NCI-H2107 (cell line): ENCODE data around the gene HMGCLL1.

Source experiments
- DNase-seq: peaks from one replicate; lab custom pipeline; 2025; lab: John Stamatoyannopoulos, UW

Gene HMGCLL1

GRCh38 chr6:55443238-55444134 is 135.5 kb downstream of the HMGCLL1 start:
- no peak for DNase-seq

- no peak for DNase-seq
Measured at GRCh38 chr6:55438203-55438602, 140.8 kb downstream of the HMGCLL1 start.

- no peak for DNase-seq
Measured at GRCh38 chr6:55437141-55437540, 141.9 kb downstream of the HMGCLL1 start.

- no peak for DNase-seq
Measured at GRCh38 chr6:55433446-55434130, 145.4 kb downstream of the HMGCLL1 start.

GRCh38 chr6:55423933-55424332 is 155.1 kb downstream of the HMGCLL1 start:
- DNase-seq: no peak

- DNase-seq: no peak
Measured at GRCh38 chr6:55410674-55411073, 168.3 kb downstream of the HMGCLL1 start.

- DNase-seq: no peak
Measured at GRCh38 chr6:55405474-55406235, 173.3 kb downstream of the HMGCLL1 start.

- no peak for DNase-seq
Measured at GRCh38 chr6:55399351-55399750, 179.6 kb downstream of the HMGCLL1 start.

- DNase-seq: no peak
Measured at GRCh38 chr6:55397986-55398385, 181.0 kb downstream of the HMGCLL1 start.

- DNase-seq: no peak
Measured at GRCh38 chr6:55395871-55396270, 183.1 kb downstream of the HMGCLL1 start.

- no peak for DNase-seq
Measured at GRCh38 chr6:55388211-55388610, 190.8 kb downstream of the HMGCLL1 start.
